Measurements from ENCODE around the gene RALGAPA1. TPM values are rescaled to one million over a fixed set of nuclear protein-coding genes. Genes with fewer than 3 reads are reported as not detected.
"Not testable (repeated sequence)": the region's sequence is repeated elsewhere in the genome, so short reads cannot be mapped to it uniquely, and the experiment has no call there.

Gene RALGAPA1
- total RNA-seq, 2 experiments from 2014 or later = 27.6 to 36.5 TPM

GRCh38 chr14:35776823-35777222 is 32.3 kb downstream of the RALGAPA1 start:
- BruUV-seq (replicated peaks) = no TSS peak
- Histone ChIP-seq H3K4me2 (ENCODE audit: low read length) (no peak overlapping the region), H3K9me2 (ENCODE audit: insufficient read depth, low read length) (no peaks in the 10 kb centered on the region; the same call in 1 of the 2 replicates), H4K20me1 (ENCODE audit: insufficient read depth, low read length) (no peaks in the 10 kb centered on the region), H3K4me3 (ENCODE audit: low read depth, low read length, poor library complexity, severe bottlenecking) (no peak overlapping the region), H3K9me3 (ENCODE audit: low read length) (peaks cover 6% of the 10 kb centered on the region; the same call in 1 of the 2 replicates), H3K4me1 (ENCODE audit: insufficient read depth, low read length, poor library complexity, severe bottlenecking) (no peaks in the 10 kb centered on the region), H3K36me3 (ENCODE audit: insufficient read depth, low read length) (no peaks in the 10 kb centered on the region), H2AFZ (ENCODE audit: low read length) (no peak overlapping the region), H3K27ac (ENCODE audit: low read depth, low read length, poor library complexity, severe bottlenecking) (no peak overlapping the region), H3K79me2 (ENCODE audit: insufficient read depth, low read depth, low read length) (no peaks in the 10 kb centered on the region)
- POLR2A ChIA-PET = interaction anchor here (0.7 to 1.3 kb wide), 5 partner anchors 8 to 333 kb away, joined by 3 to 4 read pairs (median 3); no protein-coding TSS in a partner anchor
- TF ChIP-seq CTCF (conservative IDR thresholded peaks at IDR 0.05; ENCODE audit: low read length) (no peak), EZH2phosphoT487 (IDR thresholded peaks at IDR 0.05; ENCODE audit: borderline replicate concordance, low read depth, low read length) (no peak)
- DNase-seq (ENCODE audit: low spot score) = no peak
- intact Hi-C loops (cut with micrococcal nuclease; ENCODE audit: unreplicated experiment) = no loop called here
- CTCF ChIA-PET (ENCODE audit: unreplicated experiment) = no interaction called here

GRCh38 chr14:35776085-35776484 is 33.0 kb downstream of the RALGAPA1 start:
- intact Hi-C loops (cut with micrococcal nuclease; ENCODE audit: unreplicated experiment) = not testable (repeated sequence)

GRCh38 chr14:35766700-35767082 is 42.4 kb downstream of the RALGAPA1 start:
- Histone ChIP-seq H3K4me2 (ENCODE audit: low read length) (no peak overlapping the region), H3K9me3 (ENCODE audit: low read length) (no peaks in the 10 kb centered on the region), H3K9me2 (ENCODE audit: insufficient read depth, low read length) (no peaks in the 10 kb centered on the region), H3K27ac (ENCODE audit: low read depth, low read length, poor library complexity, severe bottlenecking) (no peak overlapping the region), H3K36me3 (ENCODE audit: insufficient read depth, low read length) (no peaks in the 10 kb centered on the region), H3K4me3 (ENCODE audit: low read depth, low read length, poor library complexity, severe bottlenecking) (no peak overlapping the region), H3K79me2 (ENCODE audit: insufficient read depth, low read depth, low read length) (no peaks in the 10 kb centered on the region), H2AFZ (ENCODE audit: low read length) (no peak overlapping the region), H3K4me1 (ENCODE audit: insufficient read depth, low read length, poor library complexity, severe bottlenecking) (no peaks in the 10 kb centered on the region), H4K20me1 (ENCODE audit: insufficient read depth, low read length) (no peaks in the 10 kb centered on the region)
- no peak for TF ChIP-seq EZH2phosphoT487 (IDR thresholded peaks at IDR 0.05; ENCODE audit: borderline replicate concordance, low read depth, low read length)
- no peak for TF ChIP-seq CTCF (conservative IDR thresholded peaks at IDR 0.05; ENCODE audit: low read length)
- no TSS peak for BruUV-seq (replicated peaks)
- ChIA-PET CTCF (ENCODE audit: unreplicated experiment) (no interaction called here), POLR2A (no interaction called here)
- intact Hi-C loops (cut with micrococcal nuclease; ENCODE audit: unreplicated experiment) = no loop called here
- DNase-seq (ENCODE audit: low spot score) = no peak

More at GRCh38 chr14:35776085-35776484, 33.0 kb downstream of the RALGAPA1 start:
- CTCF ChIA-PET (ENCODE audit: unreplicated experiment); BruUV-seq (replicated peaks); H2AFZ ChIP-seq (ENCODE audit: low read length); DNase-seq (ENCODE audit: low spot score); H3K4me1 ChIP-seq (ENCODE audit: insufficient read depth, low read length, poor library complexity, severe bottlenecking); H4K20me1 ChIP-seq (ENCODE audit: insufficient read depth, low read length); H3K9me2 ChIP-seq (ENCODE audit: insufficient read depth, low read length); H3K9me3 ChIP-seq (ENCODE audit: low read length); H3K79me2 ChIP-seq (ENCODE audit: insufficient read depth, low read depth, low read length); H3K4me2 ChIP-seq (ENCODE audit: low read length); H3K4me3 ChIP-seq (ENCODE audit: low read depth, low read length, poor library complexity, severe bottlenecking); H3K27ac ChIP-seq (ENCODE audit: low read depth, low read length, poor library complexity, severe bottlenecking); H3K36me3 ChIP-seq (ENCODE audit: insufficient read depth, low read length): not testable (repeated sequence)
- POLR2A ChIA-PET = interaction anchor here (0.8 to 1.3 kb wide), 5 partner anchors 9 to 332 kb away, joined by 3 to 4 read pairs (median 3); no protein-coding TSS in a partner anchor
